HG03175 (cell line): ENCODE data around the gene SBF1.
"Not testable (repeated sequence)": the region's sequence is repeated elsewhere in the genome, so short reads cannot be mapped to it uniquely, and the experiment has no call there.

Experiments used
- ATAC-seq: cut with Tn5 transposase; IDR thresholded peaks from one replicate; pipeline ENCODE4 v1.9.1; 2021; ENCODE audit warnings: mild to moderate bottlenecking, moderate library complexity; ENCODE audit not compliant: unreplicated experiment

Gene SBF1

GRCh38 chr22:50474710-50475651, at the start of gene SBF1:
TSS of gene SBF1 (minus strand) at chr22:50475035. CDS start at chr22:50474840, 195 bp downstream.
- ATAC-seq: peak; percentile 75

- ATAC-seq: no peak
Measured at GRCh38 chr22:50523806-50524675, 49.2 kb upstream of the SBF1 start.

GRCh38 chr22:50523458-50523805, 48.6 kb upstream of the SBF1 start:
- ATAC-seq: no peak

- ATAC-seq: no peak
Measured at GRCh38 chr22:50522806-50523438, 48.1 kb upstream of the SBF1 start.

- no peak for ATAC-seq
Measured at GRCh38 chr22:50522208-50522805, 47.5 kb upstream of the SBF1 start.

GRCh38 chr22:50521710-50522109, 46.9 kb upstream of the SBF1 start:
- no peak for ATAC-seq

- ATAC-seq: no peak
Measured at GRCh38 chr22:50520826-50521453, 46.1 kb upstream of the SBF1 start.

- not testable (repeated sequence) for ATAC-seq
Measured at GRCh38 chr22:50520184-50520583, 45.3 kb upstream of the SBF1 start.

GRCh38 chr22:50519151-50519550, 44.3 kb upstream of the SBF1 start:
- ATAC-seq: no peak

GRCh38 chr22:50518606-50519005, 43.8 kb upstream of the SBF1 start:
- ATAC-seq: no peak

GRCh38 chr22:50517495-50518260, 42.8 kb upstream of the SBF1 start:
- ATAC-seq: no peak

GRCh38 chr22:50516891-50517290, 42.1 kb upstream of the SBF1 start:
- ATAC-seq: no peak

- ATAC-seq: no peak
Measured at GRCh38 chr22:50516068-50516467, 41.2 kb upstream of the SBF1 start.

GRCh38 chr22:50513175-50513574, 38.3 kb upstream of the SBF1 start:
- ATAC-seq: no peak

GRCh38 chr22:50508897-50509296, 34.1 kb upstream of the SBF1 start:
- no peak for ATAC-seq

- peak; percentile 71 for ATAC-seq
Measured at GRCh38 chr22:50507991-50508884, 33.4 kb upstream of the SBF1 start, which contains the start of gene NCAPH2. TSS of gene NCAPH2 (plus strand) at chr22:50508224. CDS start at chr22:50508338, 114 bp downstream.

- peak; percentile 59 for ATAC-seq
Measured at GRCh38 chr22:50507421-50507990, 32.7 kb upstream of the SBF1 start, which contains the start of gene LMF2. TSS of gene LMF2 (minus strand) at chr22:50507702. CDS start at chr22:50507675, 27 bp downstream.
